Stimulated activated naive CD4-positive, alpha-beta T cell (primary cell): Measurements from ENCODE around the gene UTP18.
"Not testable (repeated sequence)": the region's sequence is repeated elsewhere in the genome, so short reads cannot be mapped to it uniquely, and the experiment has no call there.

Source experiments
- DNase-seq, 6 experiments: peaks; one replicate each; lab custom pipeline; 2025; lab: John Stamatoyannopoulos, UW

UTP18 gene

DNA sequence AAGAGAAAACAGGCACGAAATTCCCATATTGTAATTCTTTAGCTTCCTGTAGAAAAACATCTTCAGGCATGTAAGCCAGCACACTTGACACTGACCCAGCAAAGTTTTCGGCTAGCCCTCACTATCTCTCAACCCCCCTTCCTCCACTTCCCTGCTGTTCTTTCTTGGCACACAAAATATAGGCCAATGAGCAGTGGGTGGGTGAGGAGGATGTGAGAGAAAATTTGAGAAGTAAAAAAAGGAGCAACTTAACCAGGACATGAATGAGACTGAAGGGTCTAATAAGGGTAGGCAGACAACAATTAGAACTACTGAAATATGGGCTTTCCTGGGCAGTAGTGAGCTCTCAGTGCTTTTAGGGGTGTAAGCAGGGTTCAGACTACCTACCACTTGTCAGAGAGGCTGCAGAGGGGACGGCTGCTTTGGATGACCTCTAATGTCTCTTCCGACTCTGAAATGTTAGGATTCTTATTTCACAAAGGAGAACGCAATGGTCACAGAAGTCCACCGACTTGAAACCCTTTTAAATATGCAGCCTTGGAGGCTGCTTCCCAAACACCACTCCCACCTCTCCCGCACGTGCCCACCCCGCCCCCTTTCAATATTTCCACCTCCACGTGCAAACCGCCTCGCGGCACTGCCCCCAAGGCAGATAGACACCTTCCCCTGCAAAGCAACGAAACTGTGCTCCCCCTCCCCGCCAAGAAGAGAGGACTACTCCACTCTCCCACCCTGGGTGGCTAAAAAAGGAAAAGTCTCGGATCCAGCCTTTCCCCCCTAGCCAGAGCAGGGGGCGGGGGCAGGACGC, 1.4 kb upstream of the UTP18 start:
- peak in 1 of 6 experiments; percentile 17 for DNase-seq

DNA sequence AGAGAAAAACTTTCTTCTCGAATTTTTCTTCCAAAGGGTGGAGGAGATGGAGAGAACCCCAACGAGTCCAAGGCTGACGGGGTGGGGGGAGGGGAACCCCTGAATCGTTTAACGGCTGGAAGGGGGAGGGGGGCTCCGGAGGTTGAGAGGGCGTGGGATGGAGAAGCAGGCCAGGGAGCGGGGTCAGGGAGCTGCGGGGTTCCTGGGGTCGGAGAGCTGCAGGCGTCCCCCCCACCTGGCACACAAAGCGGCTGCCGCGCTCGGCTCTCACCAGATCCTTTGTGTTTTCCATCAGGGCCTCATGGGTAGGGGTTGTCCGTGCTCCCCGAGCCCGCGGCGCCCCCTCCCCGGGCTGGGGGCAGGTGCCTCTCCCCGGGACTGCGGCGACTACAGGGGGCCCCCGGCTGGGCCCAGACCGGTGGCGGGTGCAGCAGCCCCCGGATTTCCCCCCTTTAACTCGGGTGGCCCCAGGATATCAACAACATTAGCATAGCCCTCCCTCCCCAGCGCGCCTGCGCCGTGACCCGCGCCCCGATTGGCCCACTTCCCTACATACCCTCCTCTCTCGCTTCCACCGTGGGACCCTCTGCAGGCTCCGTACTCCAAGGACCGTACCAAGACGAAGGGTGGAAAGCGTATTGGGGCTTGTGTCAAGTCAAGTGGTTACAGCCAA, 646 bp upstream of the UTP18 start, which contains the start of gene MBTD1:
Gene MBTD1 (minus strand): TSS at position 486 of the 673 bp plus-strand sequence. CDS start 34,888 bp downstream, outside the sequence.
- peak; percentile 93 to 100 (median 98) for DNase-seq

DNA sequence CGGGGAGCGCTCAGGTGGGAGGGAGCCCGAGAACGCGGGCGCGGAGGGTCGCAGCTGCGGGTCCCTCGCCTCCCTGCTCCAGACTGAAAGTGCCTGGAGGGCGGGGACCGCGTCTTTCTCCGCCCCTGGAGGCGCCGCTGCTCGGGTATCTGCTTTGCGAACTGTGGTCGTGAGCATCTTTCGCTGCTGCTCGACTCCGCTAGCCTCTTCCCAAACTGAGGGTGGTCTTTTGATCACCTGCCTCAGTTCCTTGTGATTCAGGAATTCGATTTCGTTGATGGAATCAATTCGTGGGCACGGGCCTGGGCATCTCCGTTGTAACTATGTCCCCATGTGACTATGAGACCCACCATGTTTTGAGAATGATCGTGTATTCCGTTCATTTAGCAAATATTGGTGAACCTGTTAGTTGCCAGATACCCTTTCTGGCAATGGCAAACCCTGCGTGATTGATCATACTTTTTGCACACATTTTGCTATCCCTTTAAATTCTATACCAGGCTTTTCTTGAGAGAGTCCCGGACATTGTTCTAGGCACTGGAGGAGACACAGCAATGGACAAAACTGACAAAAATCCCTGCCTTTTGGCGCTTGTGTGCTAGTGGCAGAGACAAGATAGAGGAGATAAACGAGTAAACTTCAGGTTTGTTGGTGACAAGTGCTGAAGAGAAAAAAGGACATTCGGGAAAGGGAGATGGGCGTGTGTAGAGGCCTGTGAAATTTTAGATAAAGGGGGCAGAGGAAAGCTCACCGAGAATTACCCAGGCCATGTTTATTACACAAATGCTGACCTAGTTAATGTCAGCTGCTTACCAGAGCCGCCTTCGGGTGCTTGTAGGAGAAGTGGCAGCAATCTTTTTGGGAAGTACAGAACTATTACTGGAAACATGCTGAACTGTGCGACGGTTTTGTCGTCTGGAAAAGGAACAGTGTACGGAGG, 948 bp downstream of the UTP18 start:
- peak in 1 of 6 experiments; percentile 54 for DNase-seq

DNA sequence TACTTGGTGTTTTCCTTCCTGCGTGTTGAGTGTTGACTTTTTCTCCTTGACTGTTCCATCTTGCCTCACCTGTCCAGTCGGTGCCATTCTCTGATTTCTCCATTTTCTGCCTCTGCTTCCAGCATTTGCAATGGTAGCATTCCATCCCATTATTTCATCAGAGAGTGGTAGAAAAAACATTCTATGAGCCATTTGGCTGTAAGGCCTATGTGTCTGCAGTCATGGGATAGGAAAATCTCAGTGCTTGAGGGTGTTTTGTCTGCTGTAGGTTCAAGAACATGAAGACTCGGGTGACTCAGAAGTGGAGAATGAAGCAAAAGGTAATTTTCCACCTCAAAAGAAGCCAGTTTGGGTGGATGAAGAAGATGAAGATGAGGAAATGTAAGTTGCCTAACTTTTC, 2.7 kb downstream of the UTP18 start:
- DNase-seq = no peak

DNA sequence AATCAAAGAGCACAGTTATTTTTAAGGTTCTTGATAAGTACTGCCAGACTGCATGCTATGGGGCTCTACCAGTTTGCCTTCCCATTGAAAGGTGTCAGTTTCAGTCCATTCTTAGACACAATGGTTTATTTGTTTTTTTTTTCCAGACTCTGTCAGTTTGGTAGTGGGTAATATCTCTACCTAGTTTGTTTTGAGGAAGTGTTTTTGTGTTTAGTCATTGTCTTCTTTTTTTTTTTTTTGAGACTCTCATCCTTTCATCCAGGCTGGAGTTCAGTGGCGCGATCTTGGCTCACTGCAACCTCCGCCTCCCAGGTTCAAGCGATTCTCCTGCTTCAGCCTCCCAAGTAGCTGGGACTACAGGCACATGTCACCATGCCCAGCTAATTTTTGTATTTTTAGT, 4.1 kb downstream of the UTP18 start:
- DNase-seq = not testable (repeated sequence)

DNA sequence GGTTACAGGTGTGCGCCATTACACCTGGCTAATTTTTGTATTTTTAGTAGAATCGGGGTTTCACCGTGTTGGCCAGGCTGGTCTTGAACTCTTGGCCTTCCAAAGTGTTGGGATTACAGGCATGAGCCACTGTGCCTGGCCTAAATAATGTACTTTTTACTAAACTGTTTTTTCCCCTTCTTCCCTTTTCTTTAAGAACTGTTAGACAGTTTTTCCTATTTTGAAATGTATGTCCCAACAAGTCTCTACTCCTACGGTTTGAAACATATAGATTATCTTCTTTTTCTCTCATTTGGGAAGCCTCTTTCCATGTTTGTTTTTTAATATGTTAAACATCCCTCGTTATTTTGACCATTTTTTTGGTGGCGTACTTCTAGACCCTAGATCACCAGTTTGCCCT, 9.6 kb downstream of the UTP18 start:
- no peak for DNase-seq

DNA sequence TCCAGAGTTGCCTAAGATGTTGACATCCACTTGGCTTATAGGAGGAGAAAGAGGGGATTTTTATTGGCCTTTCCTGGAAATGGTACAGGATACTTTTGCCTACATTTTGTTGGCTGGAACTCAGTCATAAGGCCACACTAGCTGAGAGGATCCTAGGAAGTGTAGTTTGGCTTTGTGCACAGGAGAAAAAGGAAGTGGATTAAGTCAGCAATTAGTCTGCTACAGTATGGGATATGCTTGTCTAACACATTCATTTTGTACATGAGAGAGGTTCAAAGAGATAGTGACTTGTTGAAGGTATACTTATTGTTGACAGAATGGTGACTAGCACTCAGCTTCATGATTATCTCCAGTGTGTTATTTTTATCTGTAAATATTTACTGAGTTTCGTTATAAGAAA, 10.3 kb downstream of the UTP18 start:
- DNase-seq = no peak

DNA sequence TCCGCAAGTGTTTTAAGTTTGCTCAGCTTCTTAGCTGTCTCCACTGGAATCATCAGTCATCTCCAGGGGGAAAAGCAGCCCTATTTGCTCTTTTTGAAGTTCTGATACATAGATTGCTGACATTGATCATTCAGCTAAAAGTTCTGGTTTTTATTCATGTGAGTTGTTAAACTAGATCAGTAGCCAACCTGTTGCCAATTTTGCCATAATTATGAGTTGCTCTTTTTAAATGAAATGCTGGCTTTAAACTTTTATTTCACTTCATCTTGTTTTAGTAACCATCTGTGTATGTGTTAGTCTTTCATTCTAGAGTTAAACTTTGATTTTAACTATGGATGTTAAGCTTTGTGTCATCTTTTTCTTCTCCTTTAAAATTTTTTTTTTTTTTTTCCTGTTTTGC, 12.5 kb downstream of the UTP18 start:
- no peak for DNase-seq

DNA sequence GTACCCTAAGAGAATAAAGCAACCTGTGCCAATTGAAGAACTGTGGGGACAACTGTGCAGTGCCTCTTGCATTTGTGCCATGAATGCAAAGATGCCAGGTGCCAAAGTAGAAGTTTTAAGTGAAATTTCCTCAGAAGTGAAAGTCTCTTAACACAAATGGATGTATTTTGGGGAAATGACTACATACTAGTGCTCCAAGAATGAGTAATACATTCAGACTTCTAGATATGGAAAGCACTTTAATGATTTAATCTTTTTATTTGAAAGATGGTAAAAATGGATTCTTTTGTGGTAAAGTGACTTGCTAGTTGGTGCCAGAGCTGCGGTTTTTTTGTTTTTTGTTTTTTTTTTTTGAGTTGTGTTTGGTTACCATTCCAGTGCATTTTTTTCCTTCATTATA, 15.0 kb downstream of the UTP18 start:
- DNase-seq = no peak

DNA sequence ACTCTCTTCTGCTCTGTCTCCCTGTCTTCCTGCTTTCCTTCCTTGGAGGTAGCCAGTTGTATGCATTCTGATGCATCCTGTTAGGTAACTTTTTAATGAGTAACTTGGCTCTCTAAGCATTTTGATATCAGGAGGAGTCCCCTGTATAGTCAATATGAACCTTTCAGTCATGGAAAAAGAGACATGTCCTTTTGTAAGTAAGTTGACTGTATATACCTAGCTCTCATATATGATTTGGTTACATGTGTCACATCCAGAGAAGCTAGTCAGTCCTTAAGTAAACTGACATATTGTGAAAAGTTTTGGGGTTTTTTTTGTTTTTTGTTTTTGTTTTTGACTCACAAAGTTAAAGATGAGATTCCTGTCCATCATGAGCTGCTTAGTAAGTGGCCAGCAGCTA, 18.8 kb downstream of the UTP18 start:
- DNase-seq = no peak

DNA sequence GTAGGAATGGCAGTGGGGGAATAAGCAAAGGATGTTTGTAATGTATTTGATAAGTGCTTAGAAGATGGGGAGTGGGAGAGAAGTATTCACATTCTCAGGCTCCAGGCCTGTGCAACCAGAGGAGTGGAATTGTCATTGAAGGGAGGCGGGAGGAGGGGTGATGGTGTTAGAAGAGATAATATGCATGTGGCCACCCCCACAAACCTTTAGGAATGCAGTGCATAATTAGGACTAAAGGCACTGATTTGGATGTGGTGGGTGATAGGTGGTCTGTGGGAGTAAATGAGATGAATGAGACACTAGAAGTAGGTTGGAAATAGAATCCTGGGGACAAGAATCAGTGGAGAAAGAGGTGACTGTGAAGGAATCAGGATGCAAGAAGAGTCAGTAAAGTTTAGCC, 27.1 kb downstream of the UTP18 start:
- DNase-seq = no peak

DNA sequence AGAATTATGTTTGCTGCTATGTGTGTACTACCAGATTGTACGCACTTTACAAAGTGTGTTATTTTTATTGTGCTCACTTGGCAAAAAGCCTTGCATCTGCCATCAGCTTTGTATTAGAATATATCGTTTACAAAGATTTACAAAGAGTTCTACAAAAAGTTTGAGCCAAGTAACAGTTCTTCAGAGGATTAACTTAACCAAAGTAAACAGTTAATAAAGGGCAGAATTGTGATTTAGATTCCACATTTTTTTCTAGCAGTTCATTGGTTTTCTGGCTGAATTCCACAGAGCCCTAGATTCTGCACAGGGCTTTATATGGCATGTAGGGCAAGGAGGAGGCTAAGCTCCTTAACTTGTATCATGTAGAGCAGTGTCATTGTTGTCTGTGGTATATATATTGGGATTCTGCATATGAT, 29.4 kb downstream of the UTP18 start:
- DNase-seq = no peak

DNA sequence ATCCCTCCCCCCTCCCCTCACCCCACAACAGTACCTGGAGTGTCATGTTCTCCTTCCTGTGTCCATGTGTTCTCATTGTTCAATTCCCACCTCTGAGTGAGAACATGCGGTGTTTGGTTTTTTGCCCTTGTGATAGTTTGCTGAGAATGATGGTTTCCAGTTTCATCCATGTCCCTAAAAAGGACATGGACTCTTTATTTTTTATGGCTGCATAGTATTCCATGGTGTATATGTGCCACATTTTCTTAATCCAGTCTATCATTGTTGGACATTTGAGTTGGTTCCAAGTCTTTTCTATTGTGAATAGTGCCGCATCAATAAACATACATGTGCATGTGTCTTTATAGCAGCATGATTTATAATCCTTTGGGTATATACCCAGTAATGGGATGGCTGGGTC, 34.0 kb downstream of the UTP18 start:
- not testable (repeated sequence) for DNase-seq

DNA sequence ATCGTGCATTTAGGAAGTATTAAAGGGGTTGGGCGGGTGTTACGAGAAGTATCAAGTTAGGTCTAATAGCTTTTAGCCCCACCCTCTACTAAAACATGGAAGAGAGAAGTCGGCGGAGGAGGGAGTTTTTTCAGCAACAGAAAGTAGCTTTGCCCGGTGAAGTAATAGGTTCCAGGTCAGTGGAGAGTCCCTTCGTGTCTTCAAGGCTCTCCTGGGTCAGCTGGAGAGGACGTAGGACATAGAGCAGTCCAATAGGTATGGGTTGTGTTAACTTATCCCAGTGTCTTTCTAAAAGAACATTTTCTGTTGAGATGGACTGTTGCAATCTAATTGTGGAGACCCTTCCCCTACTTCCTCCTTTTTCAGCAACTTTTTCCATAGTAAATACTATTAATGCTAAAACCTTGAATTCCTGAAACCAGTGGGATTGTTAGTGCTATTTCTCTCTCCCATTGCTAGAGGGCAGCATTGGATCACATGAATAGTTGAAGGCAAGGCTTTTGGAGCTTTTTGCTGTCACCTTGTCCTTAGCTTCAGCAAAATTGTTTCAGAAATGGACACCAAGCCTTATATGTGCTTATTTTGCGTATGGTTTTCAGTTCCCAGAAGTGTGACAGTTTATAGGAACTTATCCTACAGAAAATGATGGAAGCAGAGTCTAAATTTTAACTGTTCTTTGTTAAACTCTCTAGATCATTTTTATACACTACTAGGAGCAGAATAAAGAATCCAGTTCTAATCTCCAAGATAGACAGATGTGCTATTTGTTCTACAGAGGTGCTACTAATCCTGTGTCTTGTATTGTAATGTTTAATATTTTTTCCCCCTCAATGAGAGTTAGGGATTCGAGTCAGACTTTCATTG, 38.4 kb downstream of the UTP18 start:
- peak in 3 of 6 experiments; percentile 3 to 42 (median 39) for DNase-seq

DNA sequence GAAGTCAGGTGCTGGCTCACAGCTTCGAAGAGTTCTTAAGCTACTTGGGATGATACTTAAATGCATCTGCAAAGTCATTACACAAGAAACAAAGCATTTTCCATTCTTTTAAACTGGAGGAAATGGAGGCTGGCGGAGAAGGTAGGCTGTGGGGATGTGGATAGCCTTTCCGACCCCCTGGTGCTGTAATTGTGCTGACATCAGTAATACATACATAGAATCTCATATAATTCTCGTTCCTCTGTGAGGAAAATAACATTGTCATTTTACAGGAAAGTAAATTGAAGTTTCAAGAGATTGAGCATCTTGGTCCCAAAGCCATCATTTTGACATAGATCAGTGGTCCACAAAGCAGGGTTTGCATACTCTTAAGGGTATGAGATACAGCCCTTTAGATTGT, 39.5 kb downstream of the UTP18 start:
- no peak for DNase-seq

DNA sequence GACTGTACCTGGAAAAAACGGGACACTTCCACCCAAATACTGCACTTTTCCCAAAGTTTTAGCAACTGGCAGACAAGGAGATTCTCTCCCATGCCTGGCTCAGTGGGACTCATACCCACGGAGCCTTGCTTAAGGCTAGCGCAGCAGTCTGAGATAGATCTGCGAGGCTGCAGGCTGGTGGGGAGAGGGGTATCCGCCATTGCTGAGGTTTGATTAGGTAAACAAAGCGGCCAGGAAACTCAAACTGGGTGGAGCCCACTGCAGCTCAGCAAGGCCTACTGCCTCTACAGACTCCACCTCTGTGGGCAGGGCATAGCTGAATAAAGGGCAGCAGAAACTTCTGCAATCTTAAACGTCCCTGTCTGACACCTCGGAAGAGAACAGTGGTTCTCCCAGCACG, 44.8 kb downstream of the UTP18 start:
- no peak for DNase-seq

DNA sequence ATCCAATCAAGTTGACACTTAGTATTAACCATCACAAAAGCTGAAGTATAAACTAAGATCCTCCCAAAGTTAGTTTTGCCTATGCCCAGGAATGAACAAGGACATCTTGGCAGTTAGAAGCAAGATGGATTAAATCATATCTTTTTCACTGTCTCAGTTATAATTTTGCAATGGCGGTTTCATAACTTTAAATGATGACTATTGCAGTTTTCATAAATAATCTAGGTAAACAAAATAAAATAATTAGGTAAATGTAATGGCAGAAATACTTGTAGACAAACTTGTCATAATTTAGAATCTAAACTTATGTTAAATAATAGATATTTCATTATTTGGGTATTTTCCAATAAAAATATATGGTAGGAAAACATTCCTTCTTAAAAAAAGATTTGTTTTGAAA, 51.7 kb downstream of the UTP18 start:
- not testable (repeated sequence) for DNase-seq

DNA sequence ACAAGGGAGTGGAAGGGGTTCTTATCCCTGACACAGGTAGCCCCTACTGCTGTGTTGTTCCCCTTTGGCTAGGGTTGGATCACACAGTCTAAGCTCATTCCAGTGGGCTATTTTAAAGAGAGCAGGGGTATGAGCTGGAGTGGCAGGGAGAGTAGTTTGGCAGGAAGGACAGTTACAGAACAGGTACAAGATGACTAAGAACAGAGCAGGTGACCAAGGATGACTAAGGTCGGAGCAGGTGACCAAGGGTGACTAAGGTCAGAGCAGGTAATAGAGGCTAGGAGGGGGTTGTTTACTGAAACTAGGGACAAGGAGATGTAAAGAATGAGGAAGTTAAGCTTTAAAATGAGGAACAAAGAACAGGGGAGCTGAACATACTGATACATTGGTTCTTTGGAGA, 58.8 kb downstream of the UTP18 start:
- no peak for DNase-seq

DNA sequence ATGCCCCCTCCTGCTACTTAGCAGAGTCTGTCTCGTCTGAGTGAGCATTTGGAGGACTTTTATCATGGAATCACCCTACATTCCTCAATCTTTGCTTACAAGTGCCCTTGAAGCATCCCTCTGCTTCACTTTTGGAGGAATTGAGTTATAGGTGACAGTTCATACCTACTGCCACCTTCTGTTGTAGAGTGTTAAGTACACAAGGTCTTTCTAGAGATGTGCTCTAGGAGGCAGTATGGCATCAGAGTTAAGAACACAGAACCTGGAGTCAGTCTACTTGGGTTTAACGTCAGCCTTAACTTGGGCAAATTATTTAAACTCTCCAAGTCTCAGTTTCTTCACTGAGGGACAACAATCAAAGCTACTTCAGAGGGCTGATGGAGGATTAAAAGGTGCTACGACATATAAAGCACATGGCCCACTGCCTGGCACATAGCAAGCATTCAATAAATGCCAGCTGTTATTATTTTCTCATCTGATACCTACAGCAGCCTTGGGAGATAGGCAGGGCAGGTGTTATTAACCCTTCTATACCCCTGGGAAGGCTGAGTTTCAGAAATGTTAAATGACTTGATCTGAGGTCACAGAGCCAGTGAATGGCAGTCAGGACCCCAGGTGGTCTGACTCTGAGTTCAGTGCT, 62.2 kb downstream of the UTP18 start:
- peak in 2 of 6 experiments; percentile 1 to 4 for DNase-seq

DNA sequence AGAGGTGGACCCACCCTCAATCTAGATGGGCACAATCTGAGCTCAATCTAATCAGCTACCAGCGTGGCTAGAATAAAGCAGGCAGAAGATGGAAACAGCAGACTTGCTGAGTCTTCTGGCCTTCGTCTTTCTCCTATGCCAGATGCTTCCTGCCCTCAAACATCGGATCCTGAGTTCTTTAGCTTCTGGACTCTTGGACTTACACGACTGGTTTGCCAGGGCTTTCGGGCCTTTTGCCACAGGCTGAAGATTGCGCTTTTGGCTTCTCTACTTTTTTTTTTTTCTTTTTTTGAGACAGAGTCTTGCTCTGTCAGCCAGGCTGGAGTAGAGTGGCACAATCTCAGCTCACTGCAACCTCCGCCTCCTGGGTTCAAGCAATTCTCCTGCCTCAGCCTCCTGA, 65.1 kb downstream of the UTP18 start:
- DNase-seq = no peak
